Activated T-cell treated with anti-CD3 and anti-CD28 coated beads, Interleukin-2, amount 50 U/mL, for 72 hours (primary cell): ENCODE data around the gene PROKR2. TPM values are rescaled to one million over a fixed set of nuclear protein-coding genes. Genes with fewer than 3 reads are reported as not detected.

Source experiments
- ATAC-seq, 2 donors: fragments of 150-1000 bp; cut with Tn5 transposase; replicated peaks in 1 of 2; 2 replicates each; pipeline ENCODE4 v1.10.0; 2021; ENCODE audit warnings: moderate library complexity in 2 of 2, mild to moderate bottlenecking in 1 of 2
- DNase-seq, 2 donors: peaks; one replicate each; pipeline ENCODE4 v3.0.0; 2021 to 2022; ENCODE audit warnings: mixed read lengths in 1 of 2
- H3K27ac Mint-ChIP-seq: one replicate; pipeline ENCODE4 v1.8.0; 2022; ENCODE audit warnings: mild to moderate bottlenecking, moderate library complexity, mixed read lengths
- H3K27me3 Mint-ChIP-seq: one replicate; pipeline ENCODE4 v1.8.0; 2022; ENCODE audit warnings: low read depth, mixed read lengths
- H3K36me3 Mint-ChIP-seq, 2 donors: one replicate each; pipeline ENCODE4 v1.8.0; 2022; ENCODE audit warnings: mixed read lengths in 2 of 2, mild to moderate bottlenecking in 1 of 2; ENCODE audit not compliant: insufficient read depth in 2 of 2
- H3K4me1 Mint-ChIP-seq: one replicate; pipeline ENCODE4 v1.8.0; 2022; ENCODE audit warnings: low read depth, mixed read lengths
- H3K4me3 Mint-ChIP-seq, 2 donors: one replicate each; pipeline ENCODE4 v1.8.0; 2022; ENCODE audit warnings: mild to moderate bottlenecking in 2 of 2, mixed read lengths in 2 of 2, moderate library complexity in 2 of 2
- H3K9me3 Mint-ChIP-seq, 2 donors: one replicate each; pipeline ENCODE4 v1.8.0; 2022; ENCODE audit warnings: mixed read lengths in 2 of 2
- total RNA-seq, 2 donors: library from RNA; stranded (reverse); gene quantifications; one replicate each; pipeline ENCODE4 v1.2.3, GENCODE V29; 2022

Gene PROKR2
- total RNA-seq, 2 donors from 2014 or later, result not detected

GRCh38 chr20:5328268-5328667, 11.5 kb upstream of the PROKR2 start:
- no peak overlapping the region for H3K27ac Mint-ChIP-seq
- ATAC-seq (no peak), DNase-seq (no peak)
- H3K4me1 Mint-ChIP-seq, result no peaks in the 10 kb centered on the region
- H3K36me3 Mint-ChIP-seq, result no peaks in the 10 kb centered on the region
- H3K9me3 Mint-ChIP-seq, result no peaks in the 10 kb centered on the region
- peaks cover 32% of the 10 kb centered on the region for H3K27me3 Mint-ChIP-seq
- H3K4me3 Mint-ChIP-seq, result no peak overlapping the region

- Mint-ChIP-seq H3K27ac (no peak overlapping the region), H3K9me3 (no peaks in the 10 kb centered on the region), H3K4me1 (no peaks in the 10 kb centered on the region), H3K27me3 (peaks cover 32% of the 10 kb centered on the region), H3K4me3 (no peak overlapping the region), H3K36me3 (no peaks in the 10 kb centered on the region)
- no peak for DNase-seq
- ATAC-seq, result no peak
Observed at GRCh38 chr20:5327356-5327755, 10.6 kb upstream of the PROKR2 start.

GRCh38 chr20:5315807-5316187, 957 bp downstream of the PROKR2 start:
- Mint-ChIP-seq H3K27ac (no peak overlapping the region), H3K27me3 (peaks cover 49% of the 10 kb centered on the region), H3K4me3 (peak overlapping the region; percentile 57 to 66), H3K36me3 (no peaks in the 10 kb centered on the region), H3K4me1 (no peaks in the 10 kb centered on the region), H3K9me3 (peaks cover 0 to 3% of the 10 kb centered on the region in 2 donors)
- no peak for DNase-seq
- no peak for ATAC-seq

GRCh38 chr20:5313916-5314315, 2.8 kb downstream of the PROKR2 start:
- H3K4me1 Mint-ChIP-seq, result no peaks in the 10 kb centered on the region
- H3K27me3 Mint-ChIP-seq, result peaks cover 46% of the 10 kb centered on the region
- DNase-seq, result no peak
- peaks cover 0 to under 1% of the 10 kb centered on the region in 2 donors for H3K36me3 Mint-ChIP-seq
- H3K27ac Mint-ChIP-seq, result no peak overlapping the region
- peaks cover 4 to 9% of the 10 kb centered on the region in 2 donors for H3K9me3 Mint-ChIP-seq
- ATAC-seq, result no peak
- H3K4me3 Mint-ChIP-seq, result no peak overlapping the region

- ATAC-seq (no peak), DNase-seq (no peak)
- Mint-ChIP-seq H3K4me1 (no peaks in the 10 kb centered on the region), H3K27ac (no peak overlapping the region), H3K9me3 (peaks cover 8 to 13% of the 10 kb centered on the region in 2 donors), H3K27me3 (peaks cover 32% of the 10 kb centered on the region), H3K36me3 (peaks cover 3 to 7% of the 10 kb centered on the region in 2 donors), H3K4me3 (no peak overlapping the region)
Observed at GRCh38 chr20:5312518-5312917, 4.2 kb downstream of the PROKR2 start.

- no peak overlapping the region for H3K27ac Mint-ChIP-seq
- ATAC-seq (no peak), DNase-seq (no peak)
- H3K4me1 Mint-ChIP-seq, result no peaks in the 10 kb centered on the region
- H3K36me3 Mint-ChIP-seq, result peaks cover 3 to 8% of the 10 kb centered on the region in 2 donors
- no peak overlapping the region for H3K4me3 Mint-ChIP-seq
- H3K9me3 Mint-ChIP-seq, result peaks cover 13 to 17% of the 10 kb centered on the region in 2 donors
- H3K27me3 Mint-ChIP-seq, result peaks cover 23% of the 10 kb centered on the region
Observed at GRCh38 chr20:5309971-5310370, 6.8 kb downstream of the PROKR2 start.

- no peak for DNase-seq
- peaks cover 11% of the 10 kb centered on the region for H3K27me3 Mint-ChIP-seq
- H3K4me3 Mint-ChIP-seq, result no peak overlapping the region
Observed at GRCh38 chr20:5298811-5299210, 17.9 kb downstream of the PROKR2 start.

GRCh38 chr20:5297280-5298004, 19.3 kb downstream of the PROKR2 start:
- no peak for ATAC-seq
- no peaks in the 10 kb centered on the region for H3K36me3 Mint-ChIP-seq
- H3K27me3 Mint-ChIP-seq, result peaks cover under 1% of the 10 kb centered on the region
- no peak overlapping the region for H3K27ac Mint-ChIP-seq
- H3K9me3 Mint-ChIP-seq, result no peaks in the 10 kb centered on the region
- no peaks in the 10 kb centered on the region for H3K4me1 Mint-ChIP-seq
- no peak overlapping the region for H3K4me3 Mint-ChIP-seq
- no peak for DNase-seq

More at GRCh38 chr20:5298811-5299210, 17.9 kb downstream of the PROKR2 start:
- Mint-ChIP-seq H3K27ac (no peak overlapping the region), H3K9me3 (no peaks in the 10 kb centered on the region), H3K4me1 (no peaks in the 10 kb centered on the region), H3K36me3 (no peaks in the 10 kb centered on the region)
- no peak for ATAC-seq

- no peak overlapping the region for H3K4me3 Mint-ChIP-seq
- ATAC-seq (no peak), DNase-seq (no peak)
- H3K9me3 Mint-ChIP-seq, result no peaks in the 10 kb centered on the region
- no peaks in the 10 kb centered on the region for H3K36me3 Mint-ChIP-seq
- no peaks in the 10 kb centered on the region for H3K4me1 Mint-ChIP-seq
- H3K27ac Mint-ChIP-seq, result no peak overlapping the region
- peaks cover 24% of the 10 kb centered on the region for H3K27me3 Mint-ChIP-seq
Observed at GRCh38 chr20:5290596-5290995, 26.2 kb downstream of the PROKR2 start.

- Mint-ChIP-seq H3K27me3 (peaks cover 46% of the 10 kb centered on the region), H3K36me3 (no peaks in the 10 kb centered on the region), H3K27ac (no peak overlapping the region), H3K9me3 (no peaks in the 10 kb centered on the region), H3K4me3 (no peak overlapping the region), H3K4me1 (no peaks in the 10 kb centered on the region)
- DNase-seq (no peak), ATAC-seq (no peak)
Observed at GRCh38 chr20:5282561-5282960, 34.2 kb downstream of the PROKR2 start.

GRCh38 chr20:5279661-5280060, 37.1 kb downstream of the PROKR2 start:
- ATAC-seq (no peak), DNase-seq (no peak)
- no peak overlapping the region for H3K4me3 Mint-ChIP-seq
- H3K9me3 Mint-ChIP-seq, result no peaks in the 10 kb centered on the region
- no peaks in the 10 kb centered on the region for H3K4me1 Mint-ChIP-seq
- H3K36me3 Mint-ChIP-seq, result no peaks in the 10 kb centered on the region
- H3K27ac Mint-ChIP-seq, result no peak overlapping the region
- peaks cover 38% of the 10 kb centered on the region for H3K27me3 Mint-ChIP-seq

GRCh38 chr20:5272268-5272667, 44.5 kb downstream of the PROKR2 start:
- no peak for DNase-seq
- Mint-ChIP-seq H3K4me3 (no peak overlapping the region), H3K27me3 (peaks cover 35% of the 10 kb centered on the region), H3K36me3 (no peaks in the 10 kb centered on the region), H3K9me3 (no peaks in the 10 kb centered on the region), H3K27ac (no peak overlapping the region), H3K4me1 (no peaks in the 10 kb centered on the region)
- ATAC-seq, result no peak

- Mint-ChIP-seq H3K4me3 (no peak overlapping the region), H3K27ac (no peak overlapping the region), H3K36me3 (no peaks in the 10 kb centered on the region), H3K9me3 (no peaks in the 10 kb centered on the region), H3K4me1 (no peaks in the 10 kb centered on the region), H3K27me3 (peaks cover 35% of the 10 kb centered on the region)
- ATAC-seq, result no peak
- DNase-seq, result no peak
Observed at GRCh38 chr20:5270603-5271002, 46.2 kb downstream of the PROKR2 start.

- no peak for DNase-seq
- no peaks in the 10 kb centered on the region for H3K36me3 Mint-ChIP-seq
- H3K9me3 Mint-ChIP-seq, result no peaks in the 10 kb centered on the region
- H3K4me3 Mint-ChIP-seq, result no peak overlapping the region
- no peaks in the 10 kb centered on the region for H3K4me1 Mint-ChIP-seq
- peaks cover 32% of the 10 kb centered on the region for H3K27me3 Mint-ChIP-seq
- no peak for ATAC-seq
- H3K27ac Mint-ChIP-seq, result no peak overlapping the region
Observed at GRCh38 chr20:5268449-5268848, 48.3 kb downstream of the PROKR2 start.
